C4-2B (cell line): ENCODE measurements around the gene TMX3.

Source experiments
- CTCF ChIP-seq: fragments of 450-650 bp; conservative IDR thresholded peaks from 2 replicates; pipeline ENCODE4 v1.5.1; 2017; ENCODE audit warnings: mild to moderate bottlenecking
- ZFX ChIP-seq: fragments of 450-650 bp; IDR thresholded peaks from 2 replicates; pipeline ENCODE4 v1.6.1; 2017

DNA sequence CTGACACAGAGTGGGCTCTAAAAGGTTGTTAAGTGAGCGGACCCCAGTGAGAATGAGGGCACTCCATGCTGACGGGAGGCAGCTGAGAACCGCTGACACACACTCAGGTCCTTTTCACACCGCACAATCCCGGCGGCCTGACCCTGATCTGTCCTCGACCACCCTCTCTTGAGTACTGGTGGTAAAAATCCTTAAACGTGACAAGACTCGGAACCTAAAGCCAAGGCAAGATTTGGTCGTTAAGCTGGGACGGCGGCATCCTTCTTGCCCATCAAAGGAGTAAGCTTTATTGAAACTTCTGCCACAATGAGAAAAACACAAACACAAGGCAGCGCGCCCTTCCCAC is 569 bp downstream of the TMX3 start:
- no peak for TF ChIP-seq CTCF
- no peak for TF ChIP-seq ZFX
